ENCODE results near the gene S100B.

DNA sequence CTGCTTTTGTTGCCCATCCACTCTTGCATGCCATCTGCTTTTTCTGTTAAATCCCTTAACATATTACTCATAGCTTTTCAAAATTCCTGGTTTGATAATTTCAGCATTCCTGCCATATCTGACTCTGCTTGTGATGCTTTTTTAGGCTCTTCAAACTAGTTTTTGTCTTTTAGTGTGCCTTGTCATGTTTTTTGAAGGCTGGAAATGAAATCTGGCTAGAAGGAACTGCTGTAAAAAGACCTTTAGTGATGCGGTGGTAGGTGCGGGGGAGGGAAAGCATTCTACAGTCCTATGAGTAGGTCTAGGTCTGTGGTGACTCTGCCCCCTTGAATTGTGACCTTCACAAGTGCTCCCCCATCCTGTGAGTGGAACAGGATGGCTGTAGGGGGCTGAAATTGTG is 15.0 kb upstream of the S100B start:
- TF ChIP-seq GATA3 (IDR thresholded peaks at IDR 0.05; ENCODE audit: low read depth, low read length) (no peak), GATA2 (IDR thresholded peaks at IDR 0.05; ENCODE audit: low read depth, low read length) (no peak)
